HG03558 (cell line): Measurements from ENCODE around the gene VAMP5.
"Not testable (repeated sequence)": the region's sequence is repeated elsewhere in the genome, so short reads cannot be mapped to it uniquely, and the experiment has no call there.

Source experiments
- ATAC-seq: cut with Tn5 transposase; IDR thresholded peaks from one replicate; pipeline ENCODE4 v1.9.1; 2021; ENCODE audit warnings: moderate number of reproducible peaks; ENCODE audit not compliant: unreplicated experiment; ENCODE audit errors: extremely low read depth

VAMP5 gene

GRCh38 chr2:85599468-85600234 is 15.4 kb downstream of the VAMP5 start:
- no peak for ATAC-seq

GRCh38 chr2:85600235-85600575 is 16.0 kb downstream of the VAMP5 start:
- ATAC-seq = no peak

GRCh38 chr2:85600951-85601770 is 16.9 kb downstream of the VAMP5 start:
- no peak for ATAC-seq

- peak; percentile 12 for ATAC-seq
These were observed 17.7 kb downstream of the VAMP5 start for GRCh38 chr2:85601771-85602475.

GRCh38 chr2:85602476-85603234 is 18.4 kb downstream of the VAMP5 start, which contains the start of gene TMEM150A:
Gene TMEM150A, minus strand, starts transcription at chr2:85602698. Its CDS starts 750 bp downstream, at chr2:85601948.
- peak; percentile 87 for ATAC-seq

- ATAC-seq = not testable (repeated sequence)
These were observed 19.9 kb downstream of the VAMP5 start for GRCh38 chr2:85604133-85604444.

GRCh38 chr2:85604568-85605339 is 20.5 kb downstream of the VAMP5 start:
- no peak for ATAC-seq

GRCh38 chr2:85605406-85606115 is 21.3 kb downstream of the VAMP5 start:
- ATAC-seq = no peak

GRCh38 chr2:85606116-85606455 is 21.9 kb downstream of the VAMP5 start:
- no peak for ATAC-seq

GRCh38 chr2:85607268-85608215 is 23.3 kb downstream of the VAMP5 start:
- ATAC-seq = no peak

GRCh38 chr2:85611217-85611704 is 27.0 kb downstream of the VAMP5 start:
- ATAC-seq = no peak

- ATAC-seq = peak; percentile 48
These were observed 27.7 kb downstream of the VAMP5 start, which contains the start of gene C2orf68 for GRCh38 chr2:85611705-85612587. Gene C2orf68, minus strand, starts transcription at chr2:85612066. Its CDS starts 82 bp downstream, at chr2:85611984.

- ATAC-seq = no peak
These were observed 29.7 kb downstream of the VAMP5 start for GRCh38 chr2:85613717-85614515.

- ATAC-seq = not testable (repeated sequence)
These were observed 30.5 kb downstream of the VAMP5 start for GRCh38 chr2:85614757-85615156.

GRCh38 chr2:85615413-85615728 is 31.1 kb downstream of the VAMP5 start:
- ATAC-seq = no peak

GRCh38 chr2:85617723-85618122 is 33.5 kb downstream of the VAMP5 start:
- not testable (repeated sequence) for ATAC-seq
